HG03025 (cell line): ENCODE data around the gene LY6G5B.

Experiments
- ATAC-seq: cut with Tn5 transposase; IDR thresholded peaks from one replicate; pipeline ENCODE4 v1.9.1; 2021; ENCODE audit warnings: mild to moderate bottlenecking, moderate library complexity; ENCODE audit not compliant: unreplicated experiment, low FRiP score

Gene LY6G5B

GRCh38 chr6:31662124-31662723, 7.6 kb upstream of the LY6G5B start:
- no peak for ATAC-seq

GRCh38 chr6:31663126-31663960, 6.4 kb upstream of the LY6G5B start:
- ATAC-seq = no peak

GRCh38 chr6:31663961-31664789, 5.6 kb upstream of the LY6G5B start:
- ATAC-seq = no peak

- no peak for ATAC-seq
Measured at GRCh38 chr6:31664790-31665500, 4.8 kb upstream of the LY6G5B start, which contains the start of gene GPANK1. GPANK1 (minus strand) TSS chr6:31664997; CDS start chr6:31664478, 519 bp downstream.

- ATAC-seq = peak; percentile 68
Measured at GRCh38 chr6:31665501-31666336, 4.1 kb upstream of the LY6G5B start, which contains the start of gene CSNK2B. CSNK2B (plus strand) TSS chr6:31666080; CDS start chr6:31666832, 752 bp downstream.

GRCh38 chr6:31666337-31666965, 3.3 kb upstream of the LY6G5B start:
- ATAC-seq = no peak

- ATAC-seq = no peak
Measured at GRCh38 chr6:31676322-31676903, 6.6 kb downstream of the LY6G5B start.

- ATAC-seq = no peak
Measured at GRCh38 chr6:31676904-31677303, 7.1 kb downstream of the LY6G5B start.

GRCh38 chr6:31677955-31678354, 8.2 kb downstream of the LY6G5B start:
- no peak for ATAC-seq

- ATAC-seq = no peak
Measured at GRCh38 chr6:31680226-31681134, 10.7 kb downstream of the LY6G5B start, which contains the start of gene LY6G5C. LY6G5C (minus strand) TSS chr6:31681067; CDS start chr6:31680373, 694 bp downstream.

GRCh38 chr6:31681135-31681671, 11.4 kb downstream of the LY6G5B start:
- no peak for ATAC-seq

- no peak for ATAC-seq
Measured at GRCh38 chr6:31683591-31683990, 13.8 kb downstream of the LY6G5B start.

- no peak for ATAC-seq
Measured at GRCh38 chr6:31686483-31686882, 16.7 kb downstream of the LY6G5B start.

- no peak for ATAC-seq
Measured at GRCh38 chr6:31687321-31687720, 17.5 kb downstream of the LY6G5B start.

- ATAC-seq = no peak
Measured at GRCh38 chr6:31687860-31688693, 18.3 kb downstream of the LY6G5B start.
